HG03342 (cell line): ENCODE data around the gene C13orf42.

Experiments
- ATAC-seq: cut with Tn5 transposase; IDR thresholded peaks from one replicate; pipeline ENCODE4 v1.9.1; 2021; ENCODE audit warnings: mild to moderate bottlenecking, moderate library complexity; ENCODE audit not compliant: unreplicated experiment

C13orf42 gene

GRCh38 chr13:51035978-51036377 lies 75.1 kb downstream of the C13orf42 start:
- no peak for ATAC-seq

GRCh38 chr13:51035469-51035868 lies 75.6 kb downstream of the C13orf42 start:
- ATAC-seq, result no peak

- no peak for ATAC-seq
Measured at GRCh38 chr13:51034906-51035305, 76.2 kb downstream of the C13orf42 start.

- ATAC-seq, result no peak
Measured at GRCh38 chr13:51033421-51034185, 77.5 kb downstream of the C13orf42 start.

- no peak for ATAC-seq
Measured at GRCh38 chr13:51032831-51033230, 78.2 kb downstream of the C13orf42 start.
